Pancreas (tissue), 10 donors: Measurements from ENCODE around the gene MGAT5B. TPM values are rescaled to one million over a fixed set of nuclear protein-coding genes. Genes with fewer than 3 reads are reported as not detected.

Experiments used
- ATAC-seq, 4 donors: fragments of 200-7000 bp; cut with Tn5 transposase; one replicate each; pipeline versions ENCODE4 v1.8.0 to v1.9.1; 2020; ENCODE audit warnings: mild to moderate bottlenecking in 4 of 4, moderate library complexity in 4 of 4
- DNase-seq, 6 donors: peaks; one replicate each; pipeline ENCODE4 v3.0.0-alpha.2; 2020
- FAIRE-seq: peaks from 2 replicates; lab custom pipeline; 2012; peaks lifted over from hg19 to GRCh38; lab: Jason Lieb, UNC
- H3K27ac ChIP-seq, 4 donors: fragments of 200-600 bp; sonication (generic); 1 replicate in 3 of 4; 2 replicates in 1 of 4; pipeline versions ENCODE4 v1.5.0 to v1.8.0; 2020
- H3K27me3 ChIP-seq, 4 donors: fragments of 200-600 bp; one replicate each; pipeline ENCODE4 v1.8.0; 2021
- H3K36me3 ChIP-seq, 3 donors: fragments of 200-600 bp; sonication (generic) in 1 of 3; one replicate each; pipeline versions ENCODE4 v1.5.0 to v1.8.0; 2020 to 2021
- H3K4me1 ChIP-seq, 3 donors: fragments of 200-600 bp; one replicate each; pipeline ENCODE4 v1.8.0; 2021
- H3K4me3 ChIP-seq, 4 donors: fragments of 200-600 bp; sonication (generic) in 2 of 4; one replicate each; pipeline versions ENCODE4 v1.5.0 to v1.8.0; 2020 to 2021
- H3K9me3 ChIP-seq, 4 donors: fragments of 200-600 bp; one replicate each; pipeline ENCODE4 v1.8.0; 2021
- CTCF ChIP-seq, 4 donors: fragments of 200-600 bp; sonication (generic) in 3 of 4; IDR thresholded peaks; one replicate each; pipeline versions ENCODE4 v1.5.0 to v1.8.0; 2021; ENCODE audit warnings: antibody characterized with exemption in 4 of 4
- WGBS, 2 donors: extraction: QIAGEN DNeasy Blood & Tissue Kit; methylation state at CpG; one replicate each; pipeline ENCODE4 v1.1.7; 2013; 5-methylcytosine and 5-hydroxymethylcytosine counted together
- intact Hi-C, 3 donors: fragments of 100-400 bp; cut with DNase I; formaldehyde crosslinking; loops; one replicate each; pipeline versions ENCODE4 v1.11.1 to v1.14.2; 2022
- polyA plus RNA-seq, 2 donors: library from polyadenylated mRNA; stranded (reverse); fragments of 200-250 nt; gene quantifications; one replicate each; pipeline ENCODE4 v1.2.3, GENCODE V29; 2013
- total RNA-seq, 6 donors: library from RNA; stranded (reverse); fragmentation: NEBNext Ultra II Directional in 4 of 6; extraction: Animal tissue kit (Norgen Biotek cat#: 25700) in 4 of 6; gene quantifications; one replicate each; pipeline versions ENCODE4 v1.2.1 to v1.2.4, GENCODE V29; 2021 to 2023
- donor health status: healthy with polysubstance abuse.
- donor health status: DM: no; HTN: no; CAD: no; lungs with moderate emphysema.
- donor health status: DM: no; HTN: no; CAD: no.
- donor health status: control.
- donor health status: control.
- donor health status: Bipolar disorder and iron deficiency.
- donor health status: DM: yes; HTN: yes; CAD: no.
- donor health status: DM: no; HTN: no; CAD: no.
- donor health status: DM: no; HTN: no; CAD: no.
- donor health status: DM: yes; HTN: yes; CAD: no.

Gene MGAT5B
- total and polyA plus RNA-seq, 8 donors = 0.21 to 1.2 (median 0.25) TPM; not detected in 1

GRCh38 chr17:76917829-76918228 is 49.6 kb downstream of the MGAT5B start:
- no peak for FAIRE-seq
- 51 to 60% methylated on average over 15 of the region's 15 CpGs for WGBS, 2 donors
- ATAC-seq = no peak
- H3K9me3 ChIP-seq = no peaks in the 10 kb centered on the region
- no peak for DNase-seq
- no peaks in the 10 kb centered on the region for H3K27me3 ChIP-seq
- H3K4me3 ChIP-seq = no peak overlapping the region
- H3K36me3 ChIP-seq = no peaks in the 10 kb centered on the region
- intact Hi-C loops = no loop called here
- H3K4me1 ChIP-seq = no peaks in the 10 kb centered on the region
- TF ChIP-seq CTCF (IDR thresholded peaks at IDR 0.05) = no peak
- no peak overlapping the region for H3K27ac ChIP-seq

GRCh38 chr17:76918811-76919210 is 50.6 kb downstream of the MGAT5B start:
- intact Hi-C loops = no loop called here
- FAIRE-seq (no peak), DNase-seq (no peak), ATAC-seq (no peak)
- H3K36me3 ChIP-seq = no peaks in the 10 kb centered on the region
- H3K9me3 ChIP-seq = no peaks in the 10 kb centered on the region
- H3K4me3 ChIP-seq = no peak overlapping the region
- no peak for TF ChIP-seq CTCF (IDR thresholded peaks at IDR 0.05)
- no peak overlapping the region for H3K27ac ChIP-seq
- no peaks in the 10 kb centered on the region for H3K4me1 ChIP-seq
- no peaks in the 10 kb centered on the region for H3K27me3 ChIP-seq
- 44 to 56% methylated on average over 6 of the region's 6 CpGs for WGBS, 2 donors

GRCh38 chr17:76920364-76921139 is 52.3 kb downstream of the MGAT5B start:
- Histone ChIP-seq H3K9me3 (no peaks in the 10 kb centered on the region), H3K36me3 (no peaks in the 10 kb centered on the region), H3K27ac (no peak overlapping the region), H3K27me3 (no peaks in the 10 kb centered on the region), H3K4me1 (no peaks in the 10 kb centered on the region), H3K4me3 (no peak overlapping the region)
- 31 to 42% methylated on average over 13 of the region's 13 CpGs for WGBS, 2 donors
- no peak for TF ChIP-seq CTCF (IDR thresholded peaks at IDR 0.05)
- intact Hi-C loops = no loop called here
- DNase-seq = no peak
- no peak for FAIRE-seq
- ATAC-seq = no peak

GRCh38 chr17:76921340-76922036 is 53.3 kb downstream of the MGAT5B start:
- Histone ChIP-seq H3K27ac (no peak overlapping the region), H3K27me3 (no peaks in the 10 kb centered on the region), H3K4me3 (no peak overlapping the region), H3K4me1 (no peaks in the 10 kb centered on the region), H3K9me3 (no peaks in the 10 kb centered on the region), H3K36me3 (no peaks in the 10 kb centered on the region)
- FAIRE-seq (no peak), DNase-seq (peak in 1 of 6 donors; percentile 40), ATAC-seq (no peak)
- intact Hi-C loops = no loop called here
- no peak for TF ChIP-seq CTCF (IDR thresholded peaks at IDR 0.05)
- WGBS, 2 donors = 51 to 60% methylated on average over 12 of the region's 12 CpGs

- intact Hi-C loops = no loop called here
- H3K4me3 ChIP-seq = no peak overlapping the region
- DNase-seq (no peak), ATAC-seq (no peak), FAIRE-seq (no peak)
- H3K4me1 ChIP-seq = no peaks in the 10 kb centered on the region
- TF ChIP-seq CTCF (IDR thresholded peaks at IDR 0.05) = no peak
- H3K36me3 ChIP-seq = no peaks in the 10 kb centered on the region
- H3K9me3 ChIP-seq = no peaks in the 10 kb centered on the region
- H3K27ac ChIP-seq = no peak overlapping the region
- WGBS, 2 donors = 11 to 16% methylated on average over 1 of the region's 1 CpG
- no peaks in the 10 kb centered on the region for H3K27me3 ChIP-seq
Observed at GRCh38 chr17:76922084-76922483, 53.9 kb downstream of the MGAT5B start.
